A673 (cell line): ENCODE results near the gene GMPR.

Experiments
- CTCF ChIP-seq: fragments of 300-800, 200-600 bp; sonication (generic); conservative IDR thresholded peaks from 2 replicates; pipeline ENCODE4 v1.5.1; 2017; ENCODE audit warnings: low read depth, mild to moderate bottlenecking, antibody characterized with exemption, low read length, moderate library complexity, mixed read lengths
- EZH2 ChIP-seq: fragments of 200-600 bp; sonication (generic); IDR thresholded peaks from 2 replicates; pipeline ENCODE4 v1.6.1; 2017; ENCODE audit warnings: borderline replicate concordance, low read depth, mild to moderate bottlenecking, mixed read lengths, antibody characterized with exemption, low read length; ENCODE audit not compliant: poor library complexity, severe bottlenecking

GRCh38 chr6:16236009-16236501 lies 2.3 kb upstream of the GMPR start:
- TF ChIP-seq CTCF (no peak), EZH2 (no peak)
